Measurements from ENCODE around the gene LHX4. TPM values are rescaled to one million over a fixed set of nuclear protein-coding genes. Genes with fewer than 3 reads are reported as not detected.

The LHX4 gene
- total and polyA plus RNA-seq, 9 of the 15 experiments (the other 6 are each of a cell fraction or from before 2014, with no cell fraction given) = 0.01 to 0.11 (median 0.07) TPM; not detected in 5

DNA sequence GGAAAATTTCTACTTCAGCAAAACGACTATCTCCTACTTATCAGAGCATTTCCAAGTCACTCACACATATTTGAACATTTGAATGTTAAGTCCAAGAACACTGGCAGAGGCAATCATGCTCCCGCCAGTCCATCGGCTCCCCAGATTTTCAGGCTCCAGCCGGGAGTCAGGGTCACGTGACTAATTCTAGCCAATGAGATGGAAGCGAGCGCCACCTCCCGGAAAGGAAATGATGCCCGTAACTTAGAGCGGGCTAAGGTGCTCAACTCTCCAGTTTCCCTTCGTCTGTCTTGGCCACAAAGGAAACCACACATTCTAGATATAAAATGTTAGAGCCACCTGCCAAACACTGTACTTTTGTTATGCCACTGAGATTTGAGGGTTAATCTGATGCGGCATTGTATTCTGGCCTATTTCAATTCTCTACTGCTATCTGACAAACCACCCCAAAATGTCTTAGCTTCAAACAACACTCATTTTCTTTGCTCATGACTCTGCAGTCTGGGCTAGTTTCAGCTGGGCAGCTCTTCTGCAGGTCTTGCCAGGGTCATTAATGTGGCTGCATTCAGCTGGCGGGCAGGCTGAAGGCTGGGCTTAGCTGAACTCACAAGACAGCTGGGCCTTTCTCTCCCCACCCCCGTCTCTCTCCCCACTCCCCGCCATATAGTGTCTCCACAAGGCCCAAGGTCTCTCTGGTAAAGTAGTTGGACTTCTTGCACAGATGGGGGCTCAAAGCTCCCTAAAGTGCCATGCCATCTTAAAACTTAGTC, 16.5 kb upstream of the LHX4 start (continued):
- TF ChIP-seq YY1 (IDR thresholded peaks at IDR 0.05; ENCODE audit: borderline replicate concordance in 1 of 3, control insufficient read depth in 1 of 3, extremely low read depth in 1 of 3, insufficient read depth in 3 of 3, insufficient read length in 1 of 3, insufficient replicate concordance in 2 of 3, low read depth in 1 of 3, low read length in 2 of 3) (peak in 1 of 3 experiments; percentile 41), DPF2 (IDR thresholded peaks at IDR 0.05) (peak; percentile 28; the same call in 1 of the 2 replicates), POLR2AphosphoS5 (IDR thresholded peaks at IDR 0.05; ENCODE audit: control insufficient read depth, insufficient read depth, low read depth, low read length) (no peak), NRF1 (conservative IDR thresholded peaks at IDR 0.05 in 1 of 2, IDR thresholded peaks at IDR 0.05 in 1 of 2) (no peak), DDX20 (tag; IDR thresholded peaks at IDR 0.05; ENCODE audit: low read depth) (no peak), ZBTB8A (IDR thresholded peaks at IDR 0.05; ENCODE audit: partially characterized antibody) (no peak), ZNF12 (CRISPR knock-in tag; IDR thresholded peaks at IDR 0.05) (no peak), HDAC8 (tag; IDR thresholded peaks at IDR 0.05) (0 out of 2 replicates have a peak, but pooled peaks have one; percentile 26), PPARD (CRISPR knock-in tag; IDR thresholded peaks at IDR 0.05) (no peak), JUN (IDR thresholded peaks at IDR 0.05; ENCODE audit: borderline replicate concordance, low read depth, low read length) (no peak), JUN (CRISPR knock-in tag; IDR thresholded peaks at IDR 0.05; ENCODE audit: borderline replicate concordance) (no peak), PHF20 (IDR thresholded peaks at IDR 0.05; ENCODE audit: partially characterized antibody) (peak; percentile 68), ZNF75A (CRISPR knock-in tag; IDR thresholded peaks at IDR 0.05) (no peak), ZNF384 (IDR thresholded peaks at IDR 0.05; ENCODE audit: low read depth, low read length) (no peak)
- TF ChIP-seq, protein P1, sequence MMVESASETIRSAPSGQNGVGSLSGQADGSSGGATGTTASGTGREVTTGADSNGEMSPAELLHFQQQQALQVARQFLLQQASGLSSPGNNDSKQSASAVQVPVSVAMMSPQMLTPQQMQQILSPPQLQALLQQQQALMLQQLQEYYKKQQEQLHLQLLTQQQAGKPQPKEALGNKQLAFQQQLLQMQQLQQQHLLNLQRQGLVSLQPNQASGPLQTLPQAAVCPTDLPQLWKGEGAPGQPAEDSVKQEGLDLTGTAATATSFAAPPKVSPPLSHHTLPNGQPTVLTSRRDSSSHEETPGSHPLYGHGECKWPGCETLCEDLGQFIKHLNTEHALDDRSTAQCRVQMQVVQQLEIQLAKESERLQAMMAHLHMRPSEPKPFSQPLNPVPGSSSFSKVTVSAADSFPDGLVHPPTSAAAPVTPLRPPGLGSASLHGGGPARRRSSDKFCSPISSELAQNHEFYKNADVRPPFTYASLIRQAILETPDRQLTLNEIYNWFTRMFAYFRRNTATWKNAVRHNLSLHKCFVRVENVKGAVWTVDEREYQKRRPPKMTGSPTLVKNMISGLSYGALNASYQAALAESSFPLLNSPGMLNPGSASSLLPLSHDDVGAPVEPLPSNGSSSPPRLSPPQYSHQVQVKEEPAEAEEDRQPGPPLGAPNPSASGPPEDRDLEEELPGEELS (CRISPR knock-in tag; IDR thresholded peaks at IDR 0.05; ENCODE audit: borderline replicate concordance) = no peak
- TF ChIP-seq, protein P2, sequence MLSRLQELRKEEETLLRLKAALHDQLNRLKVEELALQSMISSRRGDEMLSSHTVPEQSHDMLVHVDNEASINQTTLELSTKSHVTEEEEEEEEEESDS (CRISPR knock-in tag; IDR thresholded peaks at IDR 0.05) = no peak
- TF ChIP-seq, protein P3, sequence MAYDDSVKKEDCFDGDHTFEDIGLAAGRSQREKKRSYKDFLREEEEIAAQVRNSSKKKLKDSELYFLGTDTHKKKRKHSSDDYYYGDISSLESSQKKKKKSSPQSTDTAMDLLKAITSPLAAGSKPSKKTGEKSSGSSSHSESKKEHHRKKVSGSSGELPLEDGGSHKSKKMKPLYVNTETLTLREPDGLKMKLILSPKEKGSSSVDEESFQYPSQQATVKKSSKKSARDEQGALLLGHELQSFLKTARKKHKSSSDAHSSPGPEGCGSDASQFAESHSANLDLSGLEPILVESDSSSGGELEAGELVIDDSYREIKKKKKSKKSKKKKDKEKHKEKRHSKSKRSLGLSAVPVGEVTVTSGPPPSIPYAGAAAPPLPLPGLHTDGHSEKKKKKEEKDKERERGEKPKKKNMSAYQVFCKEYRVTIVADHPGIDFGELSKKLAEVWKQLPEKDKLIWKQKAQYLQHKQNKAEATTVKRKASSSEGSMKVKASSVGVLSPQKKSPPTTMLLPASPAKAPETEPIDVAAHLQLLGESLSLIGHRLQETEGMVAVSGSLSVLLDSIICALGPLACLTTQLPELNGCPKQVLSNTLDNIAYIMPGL (CRISPR knock-in tag; IDR thresholded peaks at IDR 0.05) = no peak
- TF ChIP-seq, protein P4, sequence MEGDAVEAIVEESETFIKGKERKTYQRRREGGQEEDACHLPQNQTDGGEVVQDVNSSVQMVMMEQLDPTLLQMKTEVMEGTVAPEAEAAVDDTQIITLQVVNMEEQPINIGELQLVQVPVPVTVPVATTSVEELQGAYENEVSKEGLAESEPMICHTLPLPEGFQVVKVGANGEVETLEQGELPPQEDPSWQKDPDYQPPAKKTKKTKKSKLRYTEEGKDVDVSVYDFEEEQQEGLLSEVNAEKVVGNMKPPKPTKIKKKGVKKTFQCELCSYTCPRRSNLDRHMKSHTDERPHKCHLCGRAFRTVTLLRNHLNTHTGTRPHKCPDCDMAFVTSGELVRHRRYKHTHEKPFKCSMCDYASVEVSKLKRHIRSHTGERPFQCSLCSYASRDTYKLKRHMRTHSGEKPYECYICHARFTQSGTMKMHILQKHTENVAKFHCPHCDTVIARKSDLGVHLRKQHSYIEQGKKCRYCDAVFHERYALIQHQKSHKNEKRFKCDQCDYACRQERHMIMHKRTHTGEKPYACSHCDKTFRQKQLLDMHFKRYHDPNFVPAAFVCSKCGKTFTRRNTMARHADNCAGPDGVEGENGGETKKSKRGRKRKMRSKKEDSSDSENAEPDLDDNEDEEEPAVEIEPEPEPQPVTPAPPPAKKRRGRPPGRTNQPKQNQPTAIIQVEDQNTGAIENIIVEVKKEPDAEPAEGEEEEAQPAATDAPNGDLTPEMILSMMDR (IDR thresholded peaks at IDR 0.05 in 2 of 3, conservative IDR thresholded peaks at IDR 0.05 in 1 of 3; ENCODE audit: insufficient read depth in 2 of 3, low read depth in 1 of 3, low read length in 3 of 3) = peak; percentile 31 to 68 (median 60)
- TF ChIP-seq, protein P5, sequence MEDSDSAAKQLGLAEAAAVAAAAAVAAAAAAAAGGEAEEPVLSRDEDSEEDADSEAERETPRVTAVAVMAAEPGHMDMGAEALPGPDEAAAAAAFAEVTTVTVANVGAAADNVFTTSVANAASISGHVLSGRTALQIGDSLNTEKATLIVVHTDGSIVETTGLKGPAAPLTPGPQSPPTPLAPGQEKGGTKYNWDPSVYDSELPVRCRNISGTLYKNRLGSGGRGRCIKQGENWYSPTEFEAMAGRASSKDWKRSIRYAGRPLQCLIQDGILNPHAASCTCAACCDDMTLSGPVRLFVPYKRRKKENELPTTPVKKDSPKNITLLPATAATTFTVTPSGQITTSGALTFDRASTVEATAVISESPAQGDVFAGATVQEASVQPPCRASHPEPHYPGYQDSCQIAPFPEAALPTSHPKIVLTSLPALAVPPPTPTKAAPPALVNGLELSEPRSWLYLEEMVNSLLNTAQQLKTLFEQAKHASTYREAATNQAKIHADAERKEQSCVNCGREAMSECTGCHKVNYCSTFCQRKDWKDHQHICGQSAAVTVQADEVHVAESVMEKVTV (CRISPR knock-in tag; IDR thresholded peaks at IDR 0.05) = peak; percentile 43; the same call in 1 of the 2 replicates

All from K562 (cell line).